Activated T-cell treated with anti-CD3 and anti-CD28 coated beads, Interleukin-2, amount 50 U/mL, for 48 hours (primary cell): ENCODE data around the gene ZNF319.
A peak's percentile ranks its signal among the peaks of the same experiment; 100 is the strongest.

Experiments used
- DNase-seq, 2 experiments: peaks; one replicate each; pipeline ENCODE4 v3.0.0-alpha.2; 2020

The ZNF319 gene

GRCh38 chr16:58036943-58037342 lies 36.5 kb upstream of the ZNF319 start:
- no peak for DNase-seq

GRCh38 chr16:58035356-58036170 lies 35.1 kb upstream of the ZNF319 start:
- DNase-seq: no peak

- DNase-seq: no peak
These were observed 34.3 kb upstream of the ZNF319 start for GRCh38 chr16:58034774-58035173.

GRCh38 chr16:58034128-58034685 lies 33.7 kb upstream of the ZNF319 start:
- DNase-seq: no peak

GRCh38 chr16:58032710-58033293 lies 32.3 kb upstream of the ZNF319 start:
- DNase-seq: no peak

- no peak for DNase-seq
These were observed 30.7 kb upstream of the ZNF319 start for GRCh38 chr16:58031016-58031800.

GRCh38 chr16:58030136-58030840 lies 29.8 kb upstream of the ZNF319 start:
- DNase-seq: no peak

- DNase-seq: no peak
These were observed 28.9 kb upstream of the ZNF319 start for GRCh38 chr16:58029410-58029809.

- no peak for DNase-seq
These were observed 28.1 kb upstream of the ZNF319 start for GRCh38 chr16:58028541-58029070.

- DNase-seq: no peak
These were observed 27.5 kb upstream of the ZNF319 start for GRCh38 chr16:58027916-58028455.

GRCh38 chr16:58027161-58027915 lies 26.9 kb upstream of the ZNF319 start:
- peak in 1 of 2 experiments; percentile 26 for DNase-seq

- peak in 1 of 2 experiments; percentile 28 for DNase-seq
These were observed 26.3 kb upstream of the ZNF319 start for GRCh38 chr16:58026705-58027160.

GRCh38 chr16:58026139-58026704 lies 25.8 kb upstream of the ZNF319 start:
- DNase-seq: peak; percentile 40 to 49

- DNase-seq: peak; percentile 73 to 78
These were observed 25.1 kb upstream of the ZNF319 start, which contains the start of gene MMP15 for GRCh38 chr16:58025351-58026138. Gene MMP15, plus strand, starts transcription at chr16:58025754. Its CDS starts 597 bp downstream, at chr16:58026351.

GRCh38 chr16:58024486-58025350 lies 24.2 kb upstream of the ZNF319 start:
- peak; percentile 39 to 52 for DNase-seq

GRCh38 chr16:58022601-58023371 lies 22.3 kb upstream of the ZNF319 start:
- no peak for DNase-seq

GRCh38 chr16:58021661-58022551 lies 21.4 kb upstream of the ZNF319 start:
- DNase-seq: no peak
